Loucy (cell line): ENCODE measurements around the gene UBE2U.

Experiments used
- H2AFZ ChIP-seq: fragments of 200-600 bp; sonication (generic); 2 replicates; pipeline ENCODE4 v1.6.0; 2016; ENCODE audit warnings: antibody characterized with exemption, mild to moderate bottlenecking, low read length, moderate library complexity
- H3F3A ChIP-seq: fragments of 200-600 bp; 2 replicates; pipeline ENCODE4 v1.6.0; 2016; ENCODE audit warnings: antibody characterized with exemption, low read depth, mild to moderate bottlenecking
- H3K27me3 ChIP-seq: fragments of 200-600 bp; sonication (generic); 2 replicates; pipeline ENCODE4 v1.6.1; 2014; ENCODE audit warnings: low read length, mild to moderate bottlenecking; ENCODE audit not compliant: insufficient read depth, poor library complexity, severe bottlenecking
- H3K36me3 ChIP-seq: fragments of 200-600 bp; sonication (generic); 2 replicates; pipeline ENCODE4 v1.6.1; 2016; ENCODE audit warnings: low read length; ENCODE audit not compliant: insufficient read depth
- H3K4me1 ChIP-seq: fragments of 200-600 bp; sonication (generic); 2 replicates; pipeline ENCODE4 v1.5.1; 2014; ENCODE audit warnings: low read length, mild to moderate bottlenecking; ENCODE audit not compliant: insufficient read depth, poor library complexity, severe bottlenecking
- H3K4me2 ChIP-seq: fragments of 200-600 bp; sonication (generic); 2 replicates; pipeline ENCODE4 v1.6.0; 2014; ENCODE audit warnings: antibody characterized with exemption, low read length, low read depth, mild to moderate bottlenecking; ENCODE audit not compliant: poor library complexity, severe bottlenecking
- H3K4me3 ChIP-seq: fragments of 200-600 bp; sonication (generic); 2 replicates; pipeline ENCODE4 v1.5.1; 2014; ENCODE audit warnings: low read length, mild to moderate bottlenecking, mixed read lengths; ENCODE audit not compliant: poor library complexity, severe bottlenecking
- H3K79me2 ChIP-seq: fragments of 200-600 bp; sonication (generic); 2 replicates; pipeline ENCODE4 v1.6.1; 2014; ENCODE audit warnings: low read length; ENCODE audit not compliant: insufficient read depth
- H3K9ac ChIP-seq: fragments of 200-600 bp; sonication (generic); 2 replicates; pipeline ENCODE4 v1.6.0; 2014; ENCODE audit warnings: mild to moderate bottlenecking, low read depth, low read length, moderate library complexity; ENCODE audit not compliant: poor library complexity, severe bottlenecking
- H3K9me2 ChIP-seq: fragments of 200-600 bp; sonication (generic); replicated peaks from 2 replicates; pipeline ENCODE4 v1.6.1; 2016; ENCODE audit warnings: low read depth, low read length, mixed read lengths
- H3K9me3 ChIP-seq: fragments of 200-600 bp; sonication (generic); 2 replicates; pipeline ENCODE4 v1.6.1; 2014; ENCODE audit warnings: mild to moderate bottlenecking, antibody characterized with exemption, low read length, low read depth; ENCODE audit not compliant: insufficient read depth
- H4K20me1 ChIP-seq: fragments of 200-600 bp; sonication (generic); 2 replicates; pipeline ENCODE4 v1.6.0; 2014; ENCODE audit warnings: antibody characterized with exemption, low read length, mild to moderate bottlenecking; ENCODE audit not compliant: insufficient read depth, poor library complexity, severe bottlenecking
- CTCF ChIP-seq: fragments of 200-600 bp; sonication (generic); conservative IDR thresholded peaks from 2 replicates; pipeline ENCODE4 v1.5.1; 2014; ENCODE audit warnings: mild to moderate bottlenecking, antibody characterized with exemption, low read length
- EZH2phosphoT487 ChIP-seq: fragments of 200-600 bp; IDR thresholded peaks from 2 replicates; pipeline ENCODE4 v1.6.1; 2018; ENCODE audit warnings: antibody characterized with exemption, mild to moderate bottlenecking, moderate library complexity, borderline replicate concordance

The UBE2U gene

GRCh38 chr1:64195081-64195395 lies 8.4 kb upstream of the UBE2U start:
- TF ChIP-seq CTCF, result no peak
- no peak for TF ChIP-seq EZH2phosphoT487
- Histone ChIP-seq H3K9ac (no peak overlapping the region), H3K4me3 (no peak overlapping the region), H3K79me2 (no peaks in the 10 kb centered on the region), H3K4me2 (no peak overlapping the region), H3F3A (no peaks in the 10 kb centered on the region), H4K20me1 (no peaks in the 10 kb centered on the region), H3K9me3 (no peaks in the 10 kb centered on the region), H2AFZ (no peak overlapping the region), H3K9me2 (no peaks in the 10 kb centered on the region), H3K36me3 (no peaks in the 10 kb centered on the region), H3K4me1 (no peaks in the 10 kb centered on the region), H3K27me3 (no peaks in the 10 kb centered on the region)

- Histone ChIP-seq H4K20me1 (no peaks in the 10 kb centered on the region), H3K9ac (no peak overlapping the region), H3K27me3 (no peaks in the 10 kb centered on the region), H3K4me2 (no peak overlapping the region), H3F3A (no peaks in the 10 kb centered on the region), H3K4me1 (no peaks in the 10 kb centered on the region), H3K79me2 (no peaks in the 10 kb centered on the region), H3K4me3 (no peak overlapping the region), H3K9me2 (no peaks in the 10 kb centered on the region), H3K9me3 (no peaks in the 10 kb centered on the region), H2AFZ (no peak overlapping the region), H3K36me3 (no peaks in the 10 kb centered on the region)
- TF ChIP-seq CTCF (no peak), EZH2phosphoT487 (no peak)
Observed at GRCh38 chr1:64196074-64196870, 7.2 kb upstream of the UBE2U start.

- no peaks in the 10 kb centered on the region for H3K9me2 ChIP-seq
- H3K79me2 ChIP-seq, result no peaks in the 10 kb centered on the region
- no peaks in the 10 kb centered on the region for H3F3A ChIP-seq
- H3K27me3 ChIP-seq, result no peaks in the 10 kb centered on the region
- H3K36me3 ChIP-seq, result no peaks in the 10 kb centered on the region
- H3K4me2 ChIP-seq, result no peak overlapping the region
- H4K20me1 ChIP-seq, result no peaks in the 10 kb centered on the region
- H3K9ac ChIP-seq, result no peak overlapping the region
- no peak overlapping the region for H3K4me3 ChIP-seq
- no peaks in the 10 kb centered on the region for H3K9me3 ChIP-seq
- no peaks in the 10 kb centered on the region for H3K4me1 ChIP-seq
- no peak overlapping the region for H2AFZ ChIP-seq
- TF ChIP-seq EZH2phosphoT487, result no peak
- TF ChIP-seq CTCF, result no peak
Observed at GRCh38 chr1:64197076-64197475, 6.3 kb upstream of the UBE2U start.
